Measurements from ENCODE around the gene PHLPP2. TPM values are rescaled to one million over a fixed set of nuclear protein-coding genes. Genes with fewer than 3 reads are reported as not detected.

Gene PHLPP2
- total and polyA plus RNA-seq, 8 donors = 6.1 to 8.5 (median 7.0) TPM

- Histone ChIP-seq H3K36me3 (peaks cover 0 to 99% of the 10 kb centered on the region in 2 donors), H3K9me3 (no peaks in the 10 kb centered on the region), H3K4me1 (no peaks in the 10 kb centered on the region), H3K27me3 (no peaks in the 10 kb centered on the region), H3K27ac (no peak overlapping the region), H3K4me3 (no peak overlapping the region)
- ATAC-seq = peak; percentile 60
- intact Hi-C loops (cut with DNase I) = no loop called here
- TF ChIP-seq, protein P1, sequence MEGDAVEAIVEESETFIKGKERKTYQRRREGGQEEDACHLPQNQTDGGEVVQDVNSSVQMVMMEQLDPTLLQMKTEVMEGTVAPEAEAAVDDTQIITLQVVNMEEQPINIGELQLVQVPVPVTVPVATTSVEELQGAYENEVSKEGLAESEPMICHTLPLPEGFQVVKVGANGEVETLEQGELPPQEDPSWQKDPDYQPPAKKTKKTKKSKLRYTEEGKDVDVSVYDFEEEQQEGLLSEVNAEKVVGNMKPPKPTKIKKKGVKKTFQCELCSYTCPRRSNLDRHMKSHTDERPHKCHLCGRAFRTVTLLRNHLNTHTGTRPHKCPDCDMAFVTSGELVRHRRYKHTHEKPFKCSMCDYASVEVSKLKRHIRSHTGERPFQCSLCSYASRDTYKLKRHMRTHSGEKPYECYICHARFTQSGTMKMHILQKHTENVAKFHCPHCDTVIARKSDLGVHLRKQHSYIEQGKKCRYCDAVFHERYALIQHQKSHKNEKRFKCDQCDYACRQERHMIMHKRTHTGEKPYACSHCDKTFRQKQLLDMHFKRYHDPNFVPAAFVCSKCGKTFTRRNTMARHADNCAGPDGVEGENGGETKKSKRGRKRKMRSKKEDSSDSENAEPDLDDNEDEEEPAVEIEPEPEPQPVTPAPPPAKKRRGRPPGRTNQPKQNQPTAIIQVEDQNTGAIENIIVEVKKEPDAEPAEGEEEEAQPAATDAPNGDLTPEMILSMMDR (IDR thresholded peaks at IDR 0.05) = peak; percentile 45 to 49
- peak in 1 of 4 donors; percentile 28 for DNase-seq
Observed at GRCh38 chr16:71746442-71747046, 22.0 kb upstream of the PHLPP2 start.

DNA sequence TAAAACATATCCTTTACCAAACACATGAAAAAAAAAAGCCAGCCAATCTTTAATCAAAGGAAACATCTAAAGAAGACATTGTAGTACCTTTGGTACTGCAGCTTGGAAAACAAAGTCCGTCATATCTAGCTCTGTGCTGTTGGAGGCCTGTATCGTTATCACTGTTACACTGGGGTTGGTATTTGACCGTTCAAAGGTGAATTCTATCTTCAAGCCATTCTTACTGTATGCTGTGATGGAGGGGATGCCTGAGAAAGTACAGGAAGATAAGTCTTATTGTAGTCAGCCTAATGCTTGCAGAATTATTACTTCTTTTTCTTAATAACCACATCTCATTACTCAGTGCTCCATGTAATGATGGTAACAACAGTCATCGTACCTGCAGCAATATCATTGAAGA, 14.4 kb upstream of the PHLPP2 start:
- Histone ChIP-seq H3K27ac (no peak overlapping the region), H3K9me3 (no peaks in the 10 kb centered on the region), H3K4me1 (no peaks in the 10 kb centered on the region), H3K27me3 (no peaks in the 10 kb centered on the region), H3K4me3 (no peak overlapping the region), H3K36me3 (peaks cover 3 to 97% of the 10 kb centered on the region in 2 donors)
- DNase-seq (no peak), ATAC-seq (no peak)
- intact Hi-C loops (cut with DNase I) = no loop called here
- TF ChIP-seq, protein P1 (IDR thresholded peaks at IDR 0.05) = no peak

- TF ChIP-seq, protein P1 (IDR thresholded peaks at IDR 0.05) = no peak
- ATAC-seq = no peak
- DNase-seq = no peak
Observed at GRCh38 chr16:71737501-71737900, 13.0 kb upstream of the PHLPP2 start.

DNA sequence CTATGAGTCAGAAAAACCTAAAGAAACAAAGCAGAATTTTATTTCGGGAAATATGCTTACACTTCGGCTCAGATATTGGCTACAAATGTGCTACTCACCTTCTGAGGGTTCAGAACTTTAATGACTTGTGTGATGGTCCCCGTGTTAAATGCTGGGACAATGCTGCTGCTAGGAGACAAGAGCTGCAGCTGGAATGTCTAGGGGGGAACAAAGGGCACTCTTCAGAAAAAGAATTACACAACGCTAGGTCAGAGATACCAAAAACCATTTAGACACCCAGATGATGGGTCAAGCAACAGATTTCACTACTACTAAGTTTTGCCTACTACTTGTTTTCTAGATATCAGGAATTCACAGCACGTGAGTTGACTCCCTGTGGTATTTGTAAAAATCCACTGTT, 10.0 kb upstream of the PHLPP2 start:
- ATAC-seq (no peak), DNase-seq (no peak)
- no peaks in the 10 kb centered on the region for H3K9me3 ChIP-seq
- H3K27me3 ChIP-seq = no peaks in the 10 kb centered on the region
- no peaks in the 10 kb centered on the region for H3K4me1 ChIP-seq
- TF ChIP-seq, protein P1 (IDR thresholded peaks at IDR 0.05) = no peak
- H3K36me3 ChIP-seq = peaks cover 3 to 95% of the 10 kb centered on the region in 2 donors
- intact Hi-C loops (cut with DNase I) = no loop called here
- H3K27ac ChIP-seq = no peak overlapping the region
- H3K4me3 ChIP-seq = no peak overlapping the region

More at GRCh38 chr16:71737501-71737900, 13.0 kb upstream of the PHLPP2 start:
- Histone ChIP-seq H3K27me3 (no peaks in the 10 kb centered on the region), H3K9me3 (no peaks in the 10 kb centered on the region), H3K4me3 (no peak overlapping the region), H3K27ac (no peak overlapping the region), H3K4me1 (no peaks in the 10 kb centered on the region), H3K36me3 (peaks cover 3 to 97% of the 10 kb centered on the region in 2 donors)
- intact Hi-C loops (cut with DNase I) = no loop called here

DNA sequence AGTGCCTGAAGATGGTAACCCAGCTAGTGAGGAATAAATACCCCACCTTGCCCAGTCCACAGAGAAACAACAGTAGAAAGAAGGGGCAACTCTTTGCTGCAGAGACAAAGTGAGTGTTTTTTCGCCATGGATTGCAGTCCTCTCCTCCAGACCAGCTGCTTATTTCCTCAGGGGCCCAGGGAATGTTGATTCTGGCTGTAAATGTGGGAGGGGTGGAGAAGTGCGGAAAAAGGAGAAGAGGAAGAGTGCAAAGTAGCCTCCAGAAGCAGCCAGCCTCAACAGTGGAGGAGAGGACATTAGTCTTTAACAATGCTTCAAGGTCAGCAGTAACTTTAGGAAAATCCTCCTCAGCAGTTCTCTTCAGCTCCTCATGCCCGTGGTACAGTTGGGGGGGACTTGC, 8.1 kb upstream of the PHLPP2 start:
- intact Hi-C loops (cut with DNase I) = no loop called here
- DNase-seq = no peak
- Histone ChIP-seq H3K4me3 (no peak overlapping the region), H3K27ac (no peak overlapping the region), H3K36me3 (peaks cover 0 to 75% of the 10 kb centered on the region in 2 donors), H3K9me3 (no peaks in the 10 kb centered on the region), H3K4me1 (peaks cover 0 to 5% of the 10 kb centered on the region in 2 donors), H3K27me3 (no peaks in the 10 kb centered on the region)
- no peak for ATAC-seq
- TF ChIP-seq, protein P1 (IDR thresholded peaks at IDR 0.05) = no peak
